Activated CD4-positive, alpha-beta T cell treated with anti-CD3 and anti-CD28 coated beads, Interleukin-2, amount 10 ng/mL, durations not matched to agents 7 days and 5 days (primary cell): Measurements from ENCODE around the gene PDGFD. TPM values are rescaled to one million over a fixed set of nuclear protein-coding genes. Genes with fewer than 3 reads are reported as not detected.

Experiments used
- CTCF ChIA-PET: fragments of 350-600 bp; sonication (Branson Sonifier 250); formaldehyde crosslinking; loops from one replicate; lab custom pipeline; 2021; ENCODE audit warnings: antibody characterized with exemption; lab: Charles Lee
- POLR2A ChIA-PET: fragments of 350-600 bp; sonication (Branson Sonifier 250); formaldehyde crosslinking; loops from one replicate; lab custom pipeline; 2021; ENCODE audit warnings: antibody characterized with exemption; lab: Charles Lee
- DNase-seq: peaks from one replicate; pipeline ENCODE4 v3.0.0-alpha.2; 2020
- H3K27ac Mint-ChIP-seq: one replicate; pipeline ENCODE4 v1.8.0; 2021; ENCODE audit warnings: mild to moderate bottlenecking, moderate library complexity, mixed read lengths
- H3K27me3 Mint-ChIP-seq: one replicate; pipeline ENCODE4 v1.8.0; 2021; ENCODE audit warnings: mixed read lengths
- H3K36me3 Mint-ChIP-seq: one replicate; pipeline ENCODE4 v1.8.0; 2021; ENCODE audit warnings: low read depth, mixed read lengths
- H3K4me1 Mint-ChIP-seq: one replicate; pipeline ENCODE4 v1.8.0; 2021; ENCODE audit warnings: mixed read lengths
- H3K4me3 Mint-ChIP-seq: one replicate; pipeline ENCODE4 v1.8.0; 2021; ENCODE audit warnings: mild to moderate bottlenecking, moderate library complexity, mixed read lengths
- H3K9me3 Mint-ChIP-seq: one replicate; pipeline ENCODE4 v1.8.0; 2021; ENCODE audit warnings: mixed read lengths
- total RNA-seq, 2 experiments: library from RNA; stranded (reverse); gene quantifications; one replicate each; pipeline ENCODE4 v1.2.3, GENCODE V29; 2021

The PDGFD gene
- not detected for total RNA-seq

- ChIA-PET CTCF (interaction anchor here (0.5 kb wide), 1 partner anchor 1159 kb away, joined by 3 read pairs; no protein-coding TSS in a partner anchor), POLR2A (no interaction called here)
- Mint-ChIP-seq H3K27ac (no peak within 1 kb of the TSS), H3K4me1 (peaks cover 5% of the 10 kb centered on the region), H3K36me3 (no peaks in the 10 kb centered on the region), H3K4me3 (peak within 1 kb of the TSS; percentile 45), H3K27me3 (peaks cover 27% of the 10 kb centered on the region), H3K9me3 (no peaks in the 10 kb centered on the region)
- no peak for DNase-seq
Observed at GRCh38 chr11:104164028-104164520, at the start of gene PDGFD. PDGFD (minus strand) TSS chr11:104164147.

GRCh38 chr11:104206936-104207335, 43.0 kb upstream of the PDGFD start:
- no peak overlapping the region for H3K4me3 Mint-ChIP-seq
- ChIA-PET POLR2A (no interaction called here), CTCF (no interaction called here)
- H3K9me3 Mint-ChIP-seq, result no peaks in the 10 kb centered on the region
- no peak for DNase-seq
- no peak overlapping the region for H3K27ac Mint-ChIP-seq
- no peaks in the 10 kb centered on the region for H3K36me3 Mint-ChIP-seq
- no peaks in the 10 kb centered on the region for H3K4me1 Mint-ChIP-seq
- H3K27me3 Mint-ChIP-seq, result no peaks in the 10 kb centered on the region

- Mint-ChIP-seq H3K27ac (no peak overlapping the region), H3K36me3 (no peaks in the 10 kb centered on the region), H3K27me3 (no peaks in the 10 kb centered on the region), H3K4me1 (no peaks in the 10 kb centered on the region), H3K4me3 (no peak overlapping the region), H3K9me3 (no peaks in the 10 kb centered on the region)
- no peak for DNase-seq
- ChIA-PET POLR2A (no interaction called here), CTCF (no interaction called here)
Observed at GRCh38 chr11:104205838-104206237, 41.9 kb upstream of the PDGFD start.

- no peak overlapping the region for H3K4me3 Mint-ChIP-seq
- H3K4me1 Mint-ChIP-seq, result no peaks in the 10 kb centered on the region
- H3K27me3 Mint-ChIP-seq, result no peaks in the 10 kb centered on the region
- POLR2A ChIA-PET, result no interaction called here
- DNase-seq, result no peak
- H3K36me3 Mint-ChIP-seq, result no peaks in the 10 kb centered on the region
- H3K9me3 Mint-ChIP-seq, result no peaks in the 10 kb centered on the region
- CTCF ChIA-PET, result no interaction called here
- no peak overlapping the region for H3K27ac Mint-ChIP-seq
Observed at GRCh38 chr11:104200688-104201087, 36.7 kb upstream of the PDGFD start.

- no peak for DNase-seq
- Mint-ChIP-seq H3K4me3 (no peak overlapping the region), H3K27me3 (no peaks in the 10 kb centered on the region), H3K27ac (no peak overlapping the region), H3K4me1 (no peaks in the 10 kb centered on the region), H3K36me3 (no peaks in the 10 kb centered on the region), H3K9me3 (no peaks in the 10 kb centered on the region)
- ChIA-PET POLR2A (no interaction called here), CTCF (no interaction called here)
Observed at GRCh38 chr11:104199053-104199452, 35.1 kb upstream of the PDGFD start.

- Mint-ChIP-seq H3K4me3 (no peak overlapping the region), H3K36me3 (no peaks in the 10 kb centered on the region), H3K27ac (no peak overlapping the region), H3K4me1 (no peaks in the 10 kb centered on the region), H3K27me3 (no peaks in the 10 kb centered on the region), H3K9me3 (no peaks in the 10 kb centered on the region)
- no peak for DNase-seq
- ChIA-PET POLR2A (no interaction called here), CTCF (no interaction called here)
Observed at GRCh38 chr11:104198576-104198975, 34.6 kb upstream of the PDGFD start.

- H3K36me3 Mint-ChIP-seq, result no peaks in the 10 kb centered on the region
- CTCF ChIA-PET, result no interaction called here
- H3K9me3 Mint-ChIP-seq, result no peaks in the 10 kb centered on the region
- DNase-seq, result no peak
- POLR2A ChIA-PET, result no interaction called here
- no peaks in the 10 kb centered on the region for H3K27me3 Mint-ChIP-seq
- no peak overlapping the region for H3K27ac Mint-ChIP-seq
- no peaks in the 10 kb centered on the region for H3K4me1 Mint-ChIP-seq
- H3K4me3 Mint-ChIP-seq, result no peak overlapping the region
Observed at GRCh38 chr11:104191124-104191523, 27.2 kb upstream of the PDGFD start.

- Mint-ChIP-seq H3K27ac (no peak overlapping the region), H3K9me3 (no peaks in the 10 kb centered on the region), H3K4me3 (no peak overlapping the region), H3K36me3 (no peaks in the 10 kb centered on the region), H3K4me1 (no peaks in the 10 kb centered on the region), H3K27me3 (no peaks in the 10 kb centered on the region)
- ChIA-PET POLR2A (no interaction called here), CTCF (no interaction called here)
- DNase-seq, result no peak
Observed at GRCh38 chr11:104183593-104183992, 19.6 kb upstream of the PDGFD start.

GRCh38 chr11:104175769-104176168, 11.8 kb upstream of the PDGFD start:
- H3K27me3 Mint-ChIP-seq, result no peaks in the 10 kb centered on the region
- POLR2A ChIA-PET, result no interaction called here
- CTCF ChIA-PET, result no interaction called here

GRCh38 chr11:104169091-104169490, 5.1 kb upstream of the PDGFD start:
- Mint-ChIP-seq H3K4me1 (no peaks in the 10 kb centered on the region), H3K36me3 (no peaks in the 10 kb centered on the region), H3K9me3 (no peaks in the 10 kb centered on the region), H3K27ac (no peak overlapping the region), H3K27me3 (peaks cover 12% of the 10 kb centered on the region), H3K4me3 (no peak overlapping the region)
- ChIA-PET CTCF (no interaction called here), POLR2A (no interaction called here)
- DNase-seq, result no peak

More at GRCh38 chr11:104175769-104176168, 11.8 kb upstream of the PDGFD start:
- no peaks in the 10 kb centered on the region for H3K4me1 Mint-ChIP-seq
- H3K36me3 Mint-ChIP-seq, result no peaks in the 10 kb centered on the region
- H3K27ac Mint-ChIP-seq, result no peak overlapping the region
- H3K9me3 Mint-ChIP-seq, result no peaks in the 10 kb centered on the region
- H3K4me3 Mint-ChIP-seq, result no peak overlapping the region
- DNase-seq, result no peak

- no peak for DNase-seq
- Mint-ChIP-seq H3K9me3 (no peaks in the 10 kb centered on the region), H3K27ac (no peak overlapping the region), H3K36me3 (no peaks in the 10 kb centered on the region), H3K4me3 (no peak overlapping the region), H3K27me3 (peaks cover 27% of the 10 kb centered on the region), H3K4me1 (peaks cover 5% of the 10 kb centered on the region)
- ChIA-PET CTCF (no interaction called here), POLR2A (no interaction called here)
Observed at GRCh38 chr11:104165014-104165413, 1.1 kb upstream of the PDGFD start.

- H3K4me3 Mint-ChIP-seq, result peak overlapping the region; percentile 45
- no peaks in the 10 kb centered on the region for H3K9me3 Mint-ChIP-seq
- H3K27ac Mint-ChIP-seq, result no peak overlapping the region
- no peaks in the 10 kb centered on the region for H3K36me3 Mint-ChIP-seq
- peaks cover 27% of the 10 kb centered on the region for H3K27me3 Mint-ChIP-seq
- ChIA-PET POLR2A (no interaction called here), CTCF (no interaction called here)
- DNase-seq, result no peak
- H3K4me1 Mint-ChIP-seq, result peaks cover 5% of the 10 kb centered on the region
Observed at GRCh38 chr11:104163100-104164027, 583 bp downstream of the PDGFD start.

GRCh38 chr11:104161751-104162450, 2.0 kb downstream of the PDGFD start:
- ChIA-PET CTCF (no interaction called here), POLR2A (no interaction called here)
- no peaks in the 10 kb centered on the region for H3K36me3 Mint-ChIP-seq

More at GRCh38 chr11:104161751-104162450, 2.0 kb downstream of the PDGFD start:
- DNase-seq, result no peak
- H3K4me3 Mint-ChIP-seq, result no peak overlapping the region
- no peak overlapping the region for H3K27ac Mint-ChIP-seq
- peaks cover 27% of the 10 kb centered on the region for H3K27me3 Mint-ChIP-seq
- H3K4me1 Mint-ChIP-seq, result peaks cover 5% of the 10 kb centered on the region
- no peaks in the 10 kb centered on the region for H3K9me3 Mint-ChIP-seq
